Neural progenitor cell (in vitro differentiated cells): ENCODE measurements around the gene ZNF181. TPM values are rescaled to one million over a fixed set of nuclear protein-coding genes. Genes with fewer than 3 reads are reported as not detected.

Source experiments
- DNase-seq: peaks from one replicate; pipeline ENCODE4 v3.0.0-alpha.2; 2016; ENCODE audit warnings: low spot score
- H2AFZ ChIP-seq: fragments of 200-600 bp; sonication (generic); replicated peaks from 2 replicates; pipeline ENCODE4 v1.6.1; 2016; ENCODE audit warnings: antibody characterized with exemption
- H3F3A ChIP-seq: fragments of 200-600 bp; sonication (generic); 2 replicates; pipeline ENCODE4 v1.6.1; 2016; ENCODE audit warnings: antibody characterized with exemption, low read depth
- H3K27ac ChIP-seq: fragments of 200-600 bp; sonication (generic); 2 replicates; pipeline ENCODE4 v1.5.1; 2016; ENCODE audit warnings: mild to moderate bottlenecking
- H3K27me3 ChIP-seq: fragments of 200-600 bp; sonication (generic); 2 replicates; pipeline ENCODE4 v1.6.1; 2016; ENCODE audit warnings: mild to moderate bottlenecking, moderate library complexity
- H3K36me3 ChIP-seq: fragments of 200-600 bp; sonication (generic); 2 replicates; pipeline ENCODE4 v1.5.1; 2016
- H3K4me1 ChIP-seq: fragments of 200-600 bp; sonication (generic); 2 replicates; pipeline ENCODE4 v1.6.1; 2016; ENCODE audit warnings: mixed run types
- H3K4me2 ChIP-seq: fragments of 200-600 bp; sonication (generic); 2 replicates; pipeline ENCODE4 v1.6.1; 2016
- H3K4me3 ChIP-seq: fragments of 200-600 bp; sonication (generic); 2 replicates; pipeline ENCODE4 v1.5.1; 2016
- H3K79me2 ChIP-seq: fragments of 200-600 bp; sonication (generic); 2 replicates; pipeline ENCODE4 v1.6.1; 2016; ENCODE audit warnings: low read depth
- H3K9ac ChIP-seq: fragments of 200-600 bp; sonication (generic); 2 replicates; pipeline ENCODE4 v1.6.1; 2016
- H3K9me3 ChIP-seq: fragments of 200-600 bp; sonication (generic); 2 replicates; pipeline ENCODE4 v1.5.1; 2016; ENCODE audit warnings: low read depth
- H4K20me1 ChIP-seq: fragments of 200-600 bp; sonication (generic); 2 replicates; pipeline ENCODE4 v1.6.1; 2016; ENCODE audit warnings: low read depth
- H3K27ac Mint-ChIP-seq: 3 replicates; pipeline ENCODE4 v1.8.0; 2021; ENCODE audit warnings: mixed read lengths
- H3K27me3 Mint-ChIP-seq: 2 replicates; pipeline ENCODE4 v1.8.0; 2022; ENCODE audit warnings: low read depth, mild to moderate bottlenecking, inconsistent platforms, moderate library complexity, mixed read lengths; ENCODE audit not compliant: insufficient read depth
- H3K36me3 Mint-ChIP-seq: 3 replicates; pipeline ENCODE4 v1.8.0; 2021; ENCODE audit warnings: mixed read lengths
- H3K4me1 Mint-ChIP-seq: 3 replicates; pipeline ENCODE4 v1.8.0; 2021; ENCODE audit warnings: mixed read lengths
- H3K4me3 Mint-ChIP-seq: 3 replicates; pipeline ENCODE4 v1.8.0; 2021; ENCODE audit warnings: mild to moderate bottlenecking, moderate library complexity, mixed read lengths
- H3K9me3 Mint-ChIP-seq: 3 replicates; pipeline ENCODE4 v1.8.0; 2020; ENCODE audit warnings: mixed read lengths
- CTCF ChIP-seq: fragments of 200-600 bp; sonication (generic); IDR thresholded peaks from 2 replicates; pipeline ENCODE4 v1.5.1; 2017; ENCODE audit warnings: antibody characterized with exemption, mild to moderate bottlenecking
- EZH2 ChIP-seq: fragments of 200-600 bp; sonication (generic); IDR thresholded peaks from 2 replicates; pipeline ENCODE4 v1.6.1; 2017; ENCODE audit warnings: antibody characterized with exemption, mild to moderate bottlenecking, moderate library complexity
- EZH2phosphoT487 ChIP-seq: fragments of 200-600 bp; sonication (generic); IDR thresholded peaks from 2 replicates; pipeline ENCODE4 v1.6.1; 2017; ENCODE audit warnings: antibody characterized with exemption
- total RNA-seq: library from RNA; depleted of rRNA; stranded (reverse); fragments of >200 nt; gene quantifications from 2 replicates; pipeline ENCODE4 v1.2.3, GENCODE V29; 2015; ENCODE audit warnings: low replicate concordance

Gene ZNF181
- total RNA-seq, 1 donor from 2014 or later, result 20.2 TPM

GRCh38 chr19:34786236-34786635 lies 52.2 kb downstream of the ZNF181 start:
- Mint-ChIP-seq H3K27me3 (peaks cover 3% of the 10 kb centered on the region), H3K4me1 (no peaks in the 10 kb centered on the region), H3K4me3 (no peak overlapping the region), H3K9me3 (peaks cover 4% of the 10 kb centered on the region), H3K27ac (no peak overlapping the region), H3K36me3 (no peaks in the 10 kb centered on the region)
- Histone ChIP-seq H3K4me3 (no peak overlapping the region), H3F3A (no peaks in the 10 kb centered on the region), H3K27ac (no peak overlapping the region), H3K79me2 (no peaks in the 10 kb centered on the region), H2AFZ (no peak overlapping the region), H3K4me2 (no peak overlapping the region), H3K36me3 (no peaks in the 10 kb centered on the region), H3K9ac (no peak overlapping the region), H4K20me1 (no peaks in the 10 kb centered on the region), H3K27me3 (no peaks in the 10 kb centered on the region), H3K9me3 (no peaks in the 10 kb centered on the region), H3K4me1 (no peaks in the 10 kb centered on the region)
- DNase-seq, result no peak
- TF ChIP-seq EZH2phosphoT487, result no peak
- TF ChIP-seq CTCF, result no peak
- TF ChIP-seq EZH2, result no peak

GRCh38 chr19:34787059-34787824 lies 53.2 kb downstream of the ZNF181 start:
- Mint-ChIP-seq H3K27ac (no peak overlapping the region), H3K36me3 (no peaks in the 10 kb centered on the region), H3K27me3 (peaks cover 3% of the 10 kb centered on the region), H3K4me3 (no peak overlapping the region), H3K4me1 (no peaks in the 10 kb centered on the region), H3K9me3 (peaks cover 6% of the 10 kb centered on the region)
- Histone ChIP-seq H3K9me3 (no peaks in the 10 kb centered on the region), H3K4me1 (no peaks in the 10 kb centered on the region), H3K27ac (no peak overlapping the region), H3K4me3 (no peak overlapping the region), H3K27me3 (no peaks in the 10 kb centered on the region), H3F3A (no peaks in the 10 kb centered on the region), H2AFZ (no peak overlapping the region), H3K79me2 (no peaks in the 10 kb centered on the region), H3K36me3 (no peaks in the 10 kb centered on the region), H3K9ac (no peak overlapping the region), H3K4me2 (no peak overlapping the region), H4K20me1 (no peaks in the 10 kb centered on the region)
- DNase-seq, result no peak
- TF ChIP-seq EZH2phosphoT487 (no peak), EZH2 (no peak), CTCF (no peak)

GRCh38 chr19:34788074-34788473 lies 54.0 kb downstream of the ZNF181 start:
- Histone ChIP-seq H3K27ac (no peak overlapping the region), H3K9ac (no peak overlapping the region), H3K4me3 (no peak overlapping the region), H3K36me3 (no peaks in the 10 kb centered on the region), H3F3A (no peaks in the 10 kb centered on the region), H2AFZ (no peak overlapping the region), H3K4me1 (no peaks in the 10 kb centered on the region), H3K79me2 (no peaks in the 10 kb centered on the region), H4K20me1 (no peaks in the 10 kb centered on the region), H3K27me3 (no peaks in the 10 kb centered on the region), H3K4me2 (no peak overlapping the region), H3K9me3 (no peaks in the 10 kb centered on the region)
- Mint-ChIP-seq H3K27me3 (peaks cover 8% of the 10 kb centered on the region), H3K9me3 (peaks cover 12% of the 10 kb centered on the region), H3K4me1 (no peaks in the 10 kb centered on the region), H3K36me3 (no peaks in the 10 kb centered on the region), H3K27ac (no peak overlapping the region), H3K4me3 (no peak overlapping the region)
- no peak for DNase-seq
- TF ChIP-seq CTCF (no peak), EZH2 (no peak), EZH2phosphoT487 (no peak)
